ENCODE data around the gene CROCC2.

Gene CROCC2

DNA sequence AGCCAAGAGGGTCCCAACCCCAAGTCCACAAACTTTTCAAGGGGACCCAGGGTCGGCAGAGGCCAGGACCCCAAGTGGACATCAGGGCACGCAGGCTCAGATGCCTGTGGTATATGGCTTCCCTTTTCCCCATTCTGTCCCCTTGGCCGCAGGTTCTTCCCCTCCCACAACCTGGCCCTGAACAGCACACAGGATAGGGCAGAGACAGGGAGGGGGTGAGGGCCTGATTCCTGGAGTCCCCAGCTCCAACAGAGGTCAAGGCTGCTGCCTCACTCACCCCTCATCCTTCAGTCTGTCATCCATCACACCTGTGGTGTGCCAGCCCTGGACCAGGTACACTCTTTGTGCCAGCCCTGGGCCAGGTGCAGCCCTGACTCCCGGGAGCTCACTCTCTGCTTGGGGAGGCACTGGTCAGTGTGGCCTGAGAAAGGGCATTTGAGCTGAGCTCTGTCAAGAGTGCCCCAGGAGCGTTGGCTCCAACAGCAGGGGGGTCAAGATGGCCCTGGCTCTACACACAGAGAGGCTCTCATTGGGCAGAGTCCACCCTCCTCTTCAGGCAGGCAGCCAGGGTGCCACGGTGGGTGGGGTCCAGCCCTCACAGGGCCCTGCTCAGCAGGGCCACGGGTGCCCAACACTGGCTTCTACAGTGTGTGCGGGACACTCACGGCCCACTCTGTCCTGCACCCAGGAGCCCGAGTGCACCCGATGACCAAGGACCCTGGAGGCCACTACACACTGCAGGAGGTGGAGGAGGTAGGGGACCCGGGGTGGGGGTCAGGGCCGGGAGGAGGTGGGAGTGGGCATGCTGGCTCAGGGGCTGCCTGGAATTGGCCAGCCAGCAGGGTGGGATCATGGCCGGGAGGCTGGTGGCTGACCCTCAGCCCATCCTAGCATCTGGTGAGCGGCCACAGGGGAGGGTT, 35.9 kb upstream of the CROCC2 start:
- Histone ChIP-seq H3K27me3 (ENCODE audit: low read depth, low read length) (no peaks in the 10 kb centered on the region), H3K9me3 (ENCODE audit: control insufficient read depth in 1 of 2, low read length in 2 of 2) (no peaks in the 10 kb centered on the region), H3K4me3 (ENCODE audit: low read depth in 1 of 2, low read length in 2 of 2) (no peak overlapping the region), H3K27ac (ENCODE audit: low read length) (no peak overlapping the region), H3K4me1 (ENCODE audit: control insufficient read depth in 1 of 2, insufficient read depth in 2 of 2, low read length in 2 of 2) (no peaks in the 10 kb centered on the region), H3K36me3 (ENCODE audit: control insufficient read depth in 1 of 2, insufficient read depth in 2 of 2, low read length in 2 of 2) (no peaks in the 10 kb centered on the region)

DNA sequence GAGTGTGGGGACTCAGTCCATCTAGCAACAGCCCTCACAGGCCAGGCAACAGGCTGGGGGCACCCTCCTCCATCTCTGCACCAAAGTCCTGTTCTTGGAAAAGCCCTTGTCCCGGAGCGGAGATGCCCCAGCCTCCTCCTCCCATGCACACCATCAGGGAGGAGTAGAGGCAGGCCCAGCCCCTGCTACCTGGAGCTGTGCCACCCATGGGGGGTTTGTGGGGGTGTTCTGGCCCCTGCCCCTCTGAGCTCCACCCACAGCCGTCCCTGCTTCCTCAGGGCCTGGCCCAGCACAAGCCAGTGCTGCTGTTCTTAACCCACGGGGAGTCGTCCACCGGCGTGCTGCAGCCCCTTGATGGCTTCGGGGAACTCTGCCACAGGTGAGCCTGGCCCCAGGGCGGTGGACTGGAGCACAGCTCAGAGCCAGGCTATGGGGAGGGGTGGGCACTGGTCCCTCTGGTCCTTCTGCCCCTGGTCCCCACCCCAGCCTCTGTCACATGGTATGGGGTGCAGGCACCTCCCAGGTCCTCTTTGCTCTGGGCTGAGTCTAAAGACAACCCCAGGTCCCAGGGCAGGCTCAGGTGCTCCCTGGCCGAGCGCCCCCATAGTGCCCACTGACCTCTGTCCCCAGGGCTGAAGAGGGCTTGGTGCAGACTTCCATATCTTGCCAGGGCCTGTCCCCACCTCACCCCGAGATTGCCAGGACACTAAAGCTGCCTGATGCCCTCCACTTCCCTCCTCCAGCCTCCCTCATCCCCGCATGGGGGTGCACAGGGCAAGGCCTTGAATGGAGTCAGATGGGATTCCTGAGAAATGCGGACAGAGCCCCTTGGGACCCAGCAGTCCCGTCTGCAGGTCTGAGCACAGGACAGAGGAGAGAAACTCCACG, 34.8 kb upstream of the CROCC2 start:
- H3K4me1 ChIP-seq (ENCODE audit: control insufficient read depth in 1 of 2, insufficient read depth in 2 of 2, low read length in 2 of 2): no peaks in the 10 kb centered on the region
- no peaks in the 10 kb centered on the region for H3K27me3 ChIP-seq (ENCODE audit: low read depth, low read length)
- H3K36me3 ChIP-seq (ENCODE audit: control insufficient read depth in 1 of 2, insufficient read depth in 2 of 2, low read length in 2 of 2): no peaks in the 10 kb centered on the region
- H3K9me3 ChIP-seq (ENCODE audit: control insufficient read depth in 1 of 2, low read length in 2 of 2): no peaks in the 10 kb centered on the region
- H3K27ac ChIP-seq (ENCODE audit: low read length): no peak overlapping the region
- H3K4me3 ChIP-seq (ENCODE audit: low read depth in 1 of 2, low read length in 2 of 2): no peak overlapping the region

DNA sequence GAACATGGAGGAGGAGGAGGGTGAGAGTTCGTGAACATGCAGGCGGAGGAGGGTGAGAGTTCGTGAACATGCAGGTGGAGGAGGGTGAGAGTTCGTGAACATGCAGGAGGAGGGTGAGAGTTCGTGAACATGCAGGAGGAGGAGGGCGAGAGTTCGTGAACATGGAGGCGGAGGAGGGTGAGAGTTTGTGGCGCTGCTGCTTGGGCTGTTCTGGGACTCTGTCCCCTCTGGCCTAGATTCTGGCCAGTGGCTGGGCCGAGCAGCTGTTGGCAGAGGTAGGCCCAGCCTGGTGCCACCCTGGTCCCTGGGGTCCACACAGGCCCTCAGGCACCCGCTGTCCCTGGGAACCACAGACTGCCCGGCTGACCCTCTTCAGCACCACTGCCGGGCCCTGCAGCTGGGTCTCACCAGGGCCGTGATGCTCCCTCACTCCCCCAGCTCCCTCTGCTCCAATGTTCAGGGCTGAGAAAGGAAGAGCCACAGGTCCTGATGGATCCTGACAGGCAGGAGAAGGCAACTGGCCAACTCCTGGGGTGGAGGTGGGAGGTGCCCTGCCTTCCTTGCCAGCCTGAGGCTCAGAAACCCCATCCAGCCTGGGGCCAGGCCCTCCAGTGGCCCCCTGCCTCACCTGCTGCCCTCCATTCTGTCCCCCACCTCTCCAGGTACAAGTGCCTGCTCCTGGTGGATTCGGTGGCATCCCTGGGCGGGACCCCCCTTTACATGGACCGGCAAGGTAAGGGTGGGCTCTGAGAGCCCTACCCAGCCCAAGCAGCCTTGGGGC, 33.6 kb upstream of the CROCC2 start:
- Histone ChIP-seq H3K27ac (ENCODE audit: low read length) (no peak overlapping the region), H3K4me3 (ENCODE audit: low read depth in 1 of 2, low read length in 2 of 2) (no peak overlapping the region), H3K9me3 (ENCODE audit: control insufficient read depth in 1 of 2, low read length in 2 of 2) (no peaks in the 10 kb centered on the region), H3K4me1 (ENCODE audit: control insufficient read depth in 1 of 2, insufficient read depth in 2 of 2, low read length in 2 of 2) (no peaks in the 10 kb centered on the region), H3K27me3 (ENCODE audit: low read depth, low read length) (no peaks in the 10 kb centered on the region), H3K36me3 (ENCODE audit: control insufficient read depth in 1 of 2, insufficient read depth in 2 of 2, low read length in 2 of 2) (no peaks in the 10 kb centered on the region)

DNA sequence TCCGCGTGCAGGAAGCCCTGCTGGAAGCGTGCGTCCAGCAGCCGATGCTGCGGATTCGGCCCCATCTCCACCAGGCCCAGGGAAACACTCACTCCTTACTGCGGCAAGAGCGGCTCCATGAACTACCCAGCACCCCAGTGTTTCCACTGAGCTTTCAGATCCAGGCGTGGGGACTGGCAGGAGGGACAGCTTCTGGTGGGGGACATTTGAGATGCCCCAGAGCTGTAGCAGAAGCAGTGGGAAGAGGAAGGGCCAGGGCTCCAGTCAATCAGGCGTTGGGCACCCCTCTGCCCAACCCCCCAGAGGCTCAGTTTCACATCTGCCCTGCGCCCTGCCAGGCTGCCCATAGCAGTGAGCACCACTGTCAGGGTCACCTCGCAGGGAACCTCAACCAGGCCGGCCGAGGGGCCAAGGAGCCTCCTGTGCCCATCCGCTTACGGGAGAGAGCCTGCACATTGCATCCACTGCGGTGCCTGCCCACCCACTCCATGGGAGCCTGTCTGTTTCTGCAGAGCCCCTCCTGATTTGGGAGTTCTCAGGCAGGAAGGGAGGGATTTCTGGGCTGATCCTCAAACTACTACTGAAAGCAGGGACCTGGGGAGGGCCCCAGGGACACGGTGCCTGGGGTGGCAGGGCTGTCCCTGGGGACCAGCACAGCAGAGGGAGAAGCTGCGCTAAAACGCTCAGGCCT, 32.9 kb upstream of the CROCC2 start:
- H3K4me3 ChIP-seq (ENCODE audit: low read depth in 1 of 2, low read length in 2 of 2): no peak overlapping the region
- no peak overlapping the region for H3K27ac ChIP-seq (ENCODE audit: low read length)
- H3K27me3 ChIP-seq (ENCODE audit: low read depth, low read length): no peaks in the 10 kb centered on the region
- no peaks in the 10 kb centered on the region for H3K36me3 ChIP-seq (ENCODE audit: control insufficient read depth in 1 of 2, insufficient read depth in 2 of 2, low read length in 2 of 2)
- H3K4me1 ChIP-seq (ENCODE audit: control insufficient read depth in 1 of 2, insufficient read depth in 2 of 2, low read length in 2 of 2): no peaks in the 10 kb centered on the region
- no peaks in the 10 kb centered on the region for H3K9me3 ChIP-seq (ENCODE audit: control insufficient read depth in 1 of 2, low read length in 2 of 2)

DNA sequence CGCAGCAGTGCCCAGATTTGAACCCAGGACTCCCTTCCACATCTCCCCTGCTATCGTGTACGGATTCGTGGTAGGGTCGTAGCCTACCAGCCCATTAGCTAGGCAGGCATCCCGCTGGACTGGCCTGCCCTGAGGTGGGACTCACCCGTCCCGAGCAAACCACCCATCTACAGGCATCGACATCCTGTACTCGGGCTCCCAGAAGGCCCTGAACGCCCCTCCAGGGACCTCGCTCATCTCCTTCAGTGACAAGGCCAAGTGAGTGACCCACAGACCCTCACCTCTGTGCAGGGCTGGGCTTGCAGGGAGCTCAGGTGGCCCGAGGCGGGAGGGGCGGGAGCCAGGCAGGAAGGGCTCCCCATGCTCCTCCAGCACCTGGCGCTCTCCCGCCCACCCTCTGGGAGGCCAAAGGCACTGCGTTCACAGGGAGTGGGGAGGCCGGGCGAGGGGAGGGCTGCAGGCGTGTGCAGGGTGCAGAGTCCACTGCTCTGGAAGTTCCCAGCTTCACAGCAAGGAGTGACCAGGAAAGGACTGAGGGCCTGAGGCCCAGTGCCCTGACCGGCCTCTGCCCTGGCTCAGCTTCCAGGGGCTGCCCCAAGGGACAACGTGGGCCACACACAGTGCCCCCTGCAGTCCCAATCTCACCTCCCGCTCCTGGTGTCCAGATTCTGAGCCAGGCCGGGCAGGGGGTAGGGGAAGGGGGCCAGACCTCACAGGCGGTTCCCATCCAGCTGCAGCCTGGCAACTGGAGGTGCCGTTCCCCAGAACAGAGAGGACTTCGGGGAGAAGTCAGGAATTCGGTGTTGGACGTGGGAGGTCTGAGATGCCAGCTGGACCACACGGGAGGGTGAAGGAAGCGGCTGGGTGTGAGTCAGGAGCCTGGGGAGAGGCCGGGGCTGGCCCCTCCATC, 32.1 kb upstream of the CROCC2 start:
- H3K9me3 ChIP-seq (ENCODE audit: control insufficient read depth in 1 of 2, low read length in 2 of 2): no peaks in the 10 kb centered on the region
- no peaks in the 10 kb centered on the region for H3K27me3 ChIP-seq (ENCODE audit: low read depth, low read length)
- no peaks in the 10 kb centered on the region for H3K36me3 ChIP-seq (ENCODE audit: control insufficient read depth in 1 of 2, insufficient read depth in 2 of 2, low read length in 2 of 2)
- no peaks in the 10 kb centered on the region for H3K4me1 ChIP-seq (ENCODE audit: control insufficient read depth in 1 of 2, insufficient read depth in 2 of 2, low read length in 2 of 2)
- no peak overlapping the region for H3K27ac ChIP-seq (ENCODE audit: low read length)
- no peak overlapping the region for H3K4me3 ChIP-seq (ENCODE audit: low read depth in 1 of 2, low read length in 2 of 2)

DNA sequence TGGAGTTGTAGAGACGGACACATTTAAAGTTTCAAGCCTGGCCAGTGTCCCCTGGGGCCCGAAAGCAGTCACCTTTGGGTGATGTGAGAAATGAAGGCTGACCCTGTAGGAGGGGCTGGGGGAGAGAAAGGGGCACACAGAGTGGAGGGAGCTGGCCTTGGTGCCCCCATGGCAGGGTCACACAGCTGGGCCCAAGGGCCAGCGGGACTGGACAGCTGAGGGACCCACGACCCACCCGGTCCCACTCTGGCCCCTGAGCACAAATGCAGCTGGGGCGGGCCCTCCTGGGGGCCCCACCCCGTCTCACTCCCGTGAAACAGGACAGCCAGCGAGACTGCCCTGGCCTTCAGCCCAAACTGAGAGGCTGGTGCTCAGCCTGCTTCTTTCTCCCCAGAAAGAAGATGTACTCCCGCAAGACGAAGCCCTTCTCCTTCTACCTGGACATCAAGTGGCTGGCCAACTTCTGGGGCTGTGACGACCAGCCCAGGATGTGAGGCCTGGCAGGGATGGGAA, 31.4 kb upstream of the CROCC2 start:
- Histone ChIP-seq H3K27me3 (ENCODE audit: low read depth, low read length) (no peaks in the 10 kb centered on the region), H3K36me3 (ENCODE audit: control insufficient read depth in 1 of 2, insufficient read depth in 2 of 2, low read length in 2 of 2) (no peaks in the 10 kb centered on the region), H3K4me1 (ENCODE audit: control insufficient read depth in 1 of 2, insufficient read depth in 2 of 2, low read length in 2 of 2) (no peaks in the 10 kb centered on the region), H3K9me3 (ENCODE audit: control insufficient read depth in 1 of 2, low read length in 2 of 2) (no peaks in the 10 kb centered on the region), H3K4me3 (ENCODE audit: low read depth in 1 of 2, low read length in 2 of 2) (no peak overlapping the region), H3K27ac (ENCODE audit: low read length) (no peak overlapping the region)

DNA sequence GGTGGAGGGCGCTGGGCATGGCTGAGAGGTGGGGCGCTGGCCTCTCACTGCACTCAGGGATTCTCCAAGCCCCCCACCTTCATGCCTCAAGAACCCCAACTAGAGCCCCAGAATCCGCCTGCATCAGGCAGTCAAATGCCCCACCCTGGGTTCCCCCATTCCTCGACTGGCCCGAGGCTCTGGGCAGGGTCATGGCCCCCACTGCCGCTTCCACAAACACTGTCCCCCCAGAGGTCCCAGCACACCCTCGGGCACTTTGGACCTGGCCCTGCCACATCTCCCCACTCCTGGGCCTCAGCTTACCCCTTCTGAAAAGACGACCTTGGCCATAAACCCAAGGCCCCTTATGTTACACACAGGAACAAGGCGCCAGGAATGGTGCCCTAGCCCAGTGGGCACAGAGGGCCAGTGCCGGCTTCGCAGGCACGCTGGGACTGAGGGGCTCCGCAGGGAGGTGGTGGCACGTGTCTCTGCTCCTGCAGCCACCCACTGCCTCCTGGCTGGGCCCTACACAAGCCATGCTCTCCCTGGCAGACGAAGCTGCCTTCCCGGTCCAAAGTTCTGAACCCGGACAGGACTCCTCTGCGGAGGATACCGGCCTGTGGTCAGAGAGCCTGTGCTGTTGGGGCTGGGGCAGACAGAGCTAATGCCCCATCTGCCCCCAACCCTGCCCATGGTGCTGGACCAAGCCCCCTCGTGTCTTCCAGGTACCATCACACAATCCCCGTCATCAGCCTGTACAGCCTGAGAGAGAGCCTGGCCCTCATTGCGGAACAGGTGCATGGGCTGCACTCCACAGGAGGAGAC, 30.7 kb upstream of the CROCC2 start:
- Histone ChIP-seq H3K4me3 (ENCODE audit: low read depth in 1 of 2, low read length in 2 of 2) (no peak overlapping the region), H3K36me3 (ENCODE audit: control insufficient read depth in 1 of 2, insufficient read depth in 2 of 2, low read length in 2 of 2) (no peaks in the 10 kb centered on the region), H3K27me3 (ENCODE audit: low read depth, low read length) (no peaks in the 10 kb centered on the region), H3K27ac (ENCODE audit: low read length) (no peak overlapping the region), H3K4me1 (ENCODE audit: control insufficient read depth in 1 of 2, insufficient read depth in 2 of 2, low read length in 2 of 2) (no peaks in the 10 kb centered on the region), H3K9me3 (ENCODE audit: control insufficient read depth in 1 of 2, low read length in 2 of 2) (no peaks in the 10 kb centered on the region)

DNA sequence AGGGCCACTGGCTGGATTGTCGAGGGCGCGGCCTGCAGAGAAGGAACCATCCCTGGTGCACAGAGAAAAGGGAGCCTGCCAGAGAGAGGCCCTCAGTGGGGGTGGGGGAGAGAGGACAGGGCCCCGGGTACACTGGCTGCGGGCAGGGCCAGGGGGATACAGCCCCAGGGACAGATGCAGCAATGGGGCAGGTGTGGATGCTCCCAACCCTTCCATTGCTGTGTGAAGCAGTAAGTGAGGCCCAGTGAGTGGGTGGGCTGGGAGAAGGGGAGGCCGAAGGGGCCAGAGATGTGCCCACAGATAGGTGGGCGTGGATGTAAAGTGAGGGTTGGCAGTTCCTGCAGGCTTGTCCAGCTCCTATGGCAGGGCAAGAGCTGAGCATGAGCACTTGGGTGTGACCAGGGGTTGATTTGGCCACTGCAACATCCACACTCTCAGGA, 30.1 kb upstream of the CROCC2 start:
- no peaks in the 10 kb centered on the region for H3K36me3 ChIP-seq (ENCODE audit: control insufficient read depth in 1 of 2, insufficient read depth in 2 of 2, low read length in 2 of 2)
- H3K9me3 ChIP-seq (ENCODE audit: control insufficient read depth in 1 of 2, low read length in 2 of 2): no peaks in the 10 kb centered on the region
- H3K4me1 ChIP-seq (ENCODE audit: control insufficient read depth in 1 of 2, insufficient read depth in 2 of 2, low read length in 2 of 2): no peaks in the 10 kb centered on the region
- H3K27me3 ChIP-seq (ENCODE audit: low read depth, low read length): no peaks in the 10 kb centered on the region
- no peak overlapping the region for H3K27ac ChIP-seq (ENCODE audit: low read length)
- no peak overlapping the region for H3K4me3 ChIP-seq (ENCODE audit: low read depth in 1 of 2, low read length in 2 of 2)

DNA sequence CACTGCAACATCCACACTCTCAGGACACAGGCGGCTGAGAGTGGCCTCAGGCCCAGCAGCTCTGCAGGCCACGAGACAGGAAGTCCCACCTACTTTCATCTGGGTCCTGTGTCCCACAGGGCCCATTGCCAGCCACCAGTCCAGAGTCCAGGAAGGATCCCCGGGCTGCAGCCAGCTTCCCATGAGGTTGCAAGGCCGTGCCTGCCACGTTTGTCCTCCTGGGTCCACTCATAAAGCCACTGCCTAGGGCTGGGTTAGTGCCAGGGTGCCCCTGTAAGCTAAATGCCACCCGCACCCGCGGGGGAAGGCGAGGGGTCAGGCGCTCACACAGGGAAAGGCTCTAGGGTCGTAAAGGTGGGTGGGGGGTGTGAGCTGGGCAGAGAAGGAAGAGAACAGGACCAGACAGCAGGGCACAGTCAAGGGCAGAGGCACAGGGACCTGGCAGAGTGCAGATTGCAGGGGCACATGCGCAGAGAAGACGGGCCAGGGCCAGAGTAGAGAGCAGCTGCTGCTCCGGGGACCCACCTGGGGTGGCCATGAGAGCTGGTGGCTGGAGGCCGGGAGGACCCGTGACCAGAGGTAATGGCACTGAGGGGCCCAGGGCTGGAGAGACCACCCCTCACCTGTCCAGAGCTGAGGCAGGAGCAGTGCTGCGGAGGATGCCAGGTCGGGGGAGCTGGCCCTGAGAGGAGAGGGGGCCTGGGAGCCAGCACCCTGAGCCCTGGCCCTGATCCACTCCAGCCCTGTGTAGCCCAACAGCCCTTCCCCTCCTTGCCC, 29.5 kb upstream of the CROCC2 start:
- no peaks in the 10 kb centered on the region for H3K4me1 ChIP-seq (ENCODE audit: control insufficient read depth in 1 of 2, insufficient read depth in 2 of 2, low read length in 2 of 2)
- H3K27me3 ChIP-seq (ENCODE audit: low read depth, low read length): no peaks in the 10 kb centered on the region
- H3K36me3 ChIP-seq (ENCODE audit: control insufficient read depth in 1 of 2, insufficient read depth in 2 of 2, low read length in 2 of 2): no peaks in the 10 kb centered on the region
- H3K9me3 ChIP-seq (ENCODE audit: control insufficient read depth in 1 of 2, low read length in 2 of 2): no peaks in the 10 kb centered on the region
- no peak overlapping the region for H3K27ac ChIP-seq (ENCODE audit: low read length)
- no peak overlapping the region for H3K4me3 ChIP-seq (ENCODE audit: low read depth in 1 of 2, low read length in 2 of 2)
